ENCODE measurements around the gene DGKQ. TPM values are rescaled to one million over a fixed set of nuclear protein-coding genes. Genes with fewer than 3 reads are reported as not detected.

The DGKQ gene
- total and polyA plus RNA-seq, 3 donors from 2014 or later, result 10.8 to 22.7 (median 20.7) TPM

DNA sequence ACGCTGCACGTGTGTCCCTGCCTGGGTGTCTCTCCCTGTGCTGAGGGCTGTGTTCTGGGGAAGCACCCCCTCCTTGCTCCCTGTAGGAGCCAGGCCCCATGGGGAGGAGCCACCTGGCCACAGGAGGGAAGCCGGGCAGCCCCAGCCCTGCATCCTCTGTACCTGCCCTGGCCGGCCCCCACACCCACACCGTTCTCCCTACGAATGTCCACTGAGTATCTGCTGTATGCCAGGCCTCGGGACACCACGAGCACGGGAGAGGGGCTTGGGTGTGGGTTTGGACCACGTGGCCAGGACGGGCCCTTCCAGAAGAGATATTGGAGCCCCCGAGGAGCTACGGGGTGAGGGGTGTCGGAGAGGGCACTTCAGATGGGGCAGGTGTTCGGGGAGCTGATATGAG lies 44.3 kb upstream of the DGKQ start:
- intact Hi-C loops (cut with DNase I; ENCODE audit: low total_unique reads), result no loop called here
- Histone ChIP-seq H3K36me3 (ENCODE audit: low read depth, missing control alignments) (no peaks in the 10 kb centered on the region), H3K9me3 (no peaks in the 10 kb centered on the region), H3K27ac (no peak overlapping the region), H3K4me3 (no peak overlapping the region), H3K4me1 (no peaks in the 10 kb centered on the region), H3K27me3 (no peaks in the 10 kb centered on the region)
- TF ChIP-seq CTCF (IDR thresholded peaks at IDR 0.05), result no peak
- no peak for TF ChIP-seq POLR2A (IDR thresholded peaks at IDR 0.05)
- no peak for DNase-seq
- WGBS, 2 donors, result 78 to 90% methylated on average over 13 to 15 of the region's 15 CpGs

DNA sequence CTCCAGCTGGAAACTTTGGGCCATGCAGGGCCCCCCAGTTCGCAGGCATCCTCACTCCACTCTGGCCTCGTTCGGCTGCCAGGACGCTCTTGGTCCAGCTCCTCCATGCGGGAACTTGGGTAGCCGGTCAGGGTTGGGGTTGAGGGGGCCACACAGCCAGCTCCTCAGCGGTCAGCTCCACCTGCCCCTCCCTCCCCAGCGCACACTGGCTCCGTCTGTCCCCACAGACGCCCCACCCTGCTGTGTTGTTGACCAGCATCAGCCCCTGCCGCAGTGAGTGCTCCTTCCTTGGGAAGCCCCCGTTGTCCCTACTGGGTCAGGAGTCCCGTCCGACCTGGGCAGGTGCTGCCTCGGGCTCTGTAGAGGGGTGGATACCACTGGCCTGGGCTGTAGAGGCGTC lies 43.8 kb upstream of the DGKQ start:
- Histone ChIP-seq H3K4me1 (no peaks in the 10 kb centered on the region), H3K27ac (no peak overlapping the region), H3K9me3 (no peaks in the 10 kb centered on the region), H3K27me3 (no peaks in the 10 kb centered on the region), H3K36me3 (ENCODE audit: low read depth, missing control alignments) (no peaks in the 10 kb centered on the region), H3K4me3 (no peak overlapping the region)
- WGBS, 2 donors, result 86 to 93% methylated on average over 10 of the region's 16 CpGs
- TF ChIP-seq POLR2A (IDR thresholded peaks at IDR 0.05) (no peak), CTCF (IDR thresholded peaks at IDR 0.05) (no peak)
- intact Hi-C loops (cut with DNase I; ENCODE audit: low total_unique reads), result no loop called here
- no peak for DNase-seq

DNA sequence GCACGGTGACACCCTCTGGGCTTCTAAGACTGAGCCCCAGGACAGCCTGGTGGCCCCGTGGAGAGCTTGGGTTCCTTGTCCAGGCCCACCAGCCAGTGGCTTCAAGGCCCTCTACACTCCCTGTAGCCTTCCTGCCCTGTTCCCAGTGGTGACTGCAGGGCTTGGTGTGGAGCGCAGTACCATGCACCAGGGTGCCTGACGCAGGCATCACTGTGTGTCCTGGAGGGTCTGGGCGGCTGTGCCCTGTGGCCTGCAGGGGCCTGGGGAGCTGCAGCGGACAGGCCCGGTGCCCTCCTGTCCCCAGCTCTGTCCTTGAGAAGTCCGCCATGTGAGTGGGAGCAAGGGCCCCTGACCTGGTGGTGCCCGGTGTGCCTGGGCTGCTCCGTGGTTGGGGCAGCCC lies 42.4 kb upstream of the DGKQ start:
- Histone ChIP-seq H3K27ac (no peak overlapping the region), H3K27me3 (no peaks in the 10 kb centered on the region), H3K4me1 (peaks cover 3% of the 10 kb centered on the region), H3K4me3 (no peak overlapping the region), H3K9me3 (no peaks in the 10 kb centered on the region), H3K36me3 (ENCODE audit: low read depth, missing control alignments) (no peaks in the 10 kb centered on the region)
- DNase-seq, result no peak
- intact Hi-C loops (cut with DNase I; ENCODE audit: low total_unique reads), result no loop called here
- WGBS, 2 donors, result 58 to 85% methylated on average over 2 to 10 of the region's 10 CpGs
- TF ChIP-seq CTCF (IDR thresholded peaks at IDR 0.05) (no peak), POLR2A (IDR thresholded peaks at IDR 0.05) (no peak)

- no peak overlapping the region for H3K4me3 ChIP-seq
- TF ChIP-seq CTCF (IDR thresholded peaks at IDR 0.05), result no peak
- peaks cover 9% of the 10 kb centered on the region for H3K4me1 ChIP-seq
- no peaks in the 10 kb centered on the region for H3K27me3 ChIP-seq
- DNase-seq, result no peak
- no peak overlapping the region for H3K27ac ChIP-seq
- 90% methylated on average over 7 of the region's 8 CpGs; no CpG with 5 or more reads in 1 of the 2 donors for WGBS, 2 donors
- H3K36me3 ChIP-seq (ENCODE audit: low read depth, missing control alignments), result no peaks in the 10 kb centered on the region
- no peaks in the 10 kb centered on the region for H3K9me3 ChIP-seq
- intact Hi-C loops (cut with DNase I; ENCODE audit: low total_unique reads), result no loop called here
Measured at GRCh38 chr4:1015179-1015578, 41.8 kb upstream of the DGKQ start.

GRCh38 chr4:1014291-1015167 lies 41.2 kb upstream of the DGKQ start:
- TF ChIP-seq POLR2A (IDR thresholded peaks at IDR 0.05) (no peak), CTCF (IDR thresholded peaks at IDR 0.05) (no peak)
- Histone ChIP-seq H3K4me1 (peaks cover 12% of the 10 kb centered on the region), H3K9me3 (no peaks in the 10 kb centered on the region), H3K36me3 (ENCODE audit: low read depth, missing control alignments) (no peaks in the 10 kb centered on the region), H3K4me3 (no peak overlapping the region), H3K27me3 (no peaks in the 10 kb centered on the region), H3K27ac (no peak overlapping the region)
- intact Hi-C loops (cut with DNase I; ENCODE audit: low total_unique reads), result no loop called here
- 83 to 84% methylated on average over 20 to 32 of the region's 36 CpGs for WGBS, 2 donors
- no peak for DNase-seq
